ENCODE data around the gene EIF2AK3.

GRCh38 chr2:88606371-88607030, 20.8 kb downstream of the EIF2AK3 start:
- TF ChIP-seq SPI1 (IDR thresholded peaks at IDR 0.05; ENCODE audit: low read depth, low read length) (no peak), POLR2A (IDR thresholded peaks at IDR 0.05; ENCODE audit: low read depth, low read length) (no peak), TAF1 (IDR thresholded peaks at IDR 0.05; ENCODE audit: low read depth, low read length) (0 out of 2 replicates have a peak, but pooled peaks have one; percentile 34), POLR2AphosphoS5 (IDR thresholded peaks at IDR 0.05; ENCODE audit: low read depth, low read length) (no peak), PAX5 (IDR thresholded peaks at IDR 0.05; ENCODE audit: insufficient read depth, low read length, severe bottlenecking) (no peak)
